Medulla oblongata (tissue), 1 donor: Measurements from ENCODE around the gene CFB.

ENCODE experiments used
- DNase-seq: peaks from one replicate; pipeline ENCODE4 v3.0.0-alpha.2; 2015; ENCODE audit errors: extremely low spot score

Gene CFB

DNA sequence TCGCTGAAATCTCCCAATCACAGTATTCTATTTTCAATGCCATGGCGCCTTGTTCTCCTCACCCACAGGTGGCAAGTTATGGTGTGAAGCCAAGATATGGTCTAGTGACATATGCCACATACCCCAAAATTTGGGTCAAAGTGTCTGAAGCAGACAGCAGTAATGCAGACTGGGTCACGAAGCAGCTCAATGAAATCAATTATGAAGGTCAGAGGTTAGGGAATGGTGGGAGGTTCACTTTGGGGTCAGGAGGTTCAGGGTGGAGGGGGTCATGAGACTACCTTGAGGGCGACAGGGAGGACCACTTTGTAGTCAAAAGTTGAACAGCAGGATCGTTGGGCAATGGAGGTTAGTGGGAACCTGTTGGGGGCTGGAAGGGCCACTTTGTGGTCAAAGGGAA lies 2.4 kb downstream of the CFB start:
- no peak for DNase-seq

DNA sequence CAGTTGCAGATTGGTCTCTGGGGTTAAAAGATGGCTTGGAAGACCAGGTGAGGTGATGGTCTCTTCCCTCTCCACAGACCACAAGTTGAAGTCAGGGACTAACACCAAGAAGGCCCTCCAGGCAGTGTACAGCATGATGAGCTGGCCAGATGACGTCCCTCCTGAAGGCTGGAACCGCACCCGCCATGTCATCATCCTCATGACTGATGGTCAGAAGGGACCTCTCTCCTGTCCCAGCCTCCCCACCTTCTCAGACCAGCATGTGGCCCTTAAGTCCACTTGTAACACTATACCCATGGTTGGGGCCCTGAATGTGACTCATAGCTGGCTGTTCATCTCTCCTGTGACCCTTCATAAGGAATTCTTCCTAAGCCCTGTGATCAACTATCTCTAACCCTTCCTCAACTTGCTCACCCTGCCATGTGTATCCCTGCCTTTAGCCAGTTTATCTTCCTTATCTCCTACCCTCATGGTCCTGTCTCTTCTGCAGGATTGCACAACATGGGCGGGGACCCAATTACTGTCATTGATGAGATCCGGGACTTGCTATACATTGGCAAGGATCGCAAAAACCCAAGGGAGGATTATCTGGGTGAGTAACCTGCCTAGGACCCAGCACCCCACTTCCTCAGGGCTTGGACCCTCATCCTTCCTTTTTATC lies 3.0 kb downstream of the CFB start:
- DNase-seq = no peak

DNA sequence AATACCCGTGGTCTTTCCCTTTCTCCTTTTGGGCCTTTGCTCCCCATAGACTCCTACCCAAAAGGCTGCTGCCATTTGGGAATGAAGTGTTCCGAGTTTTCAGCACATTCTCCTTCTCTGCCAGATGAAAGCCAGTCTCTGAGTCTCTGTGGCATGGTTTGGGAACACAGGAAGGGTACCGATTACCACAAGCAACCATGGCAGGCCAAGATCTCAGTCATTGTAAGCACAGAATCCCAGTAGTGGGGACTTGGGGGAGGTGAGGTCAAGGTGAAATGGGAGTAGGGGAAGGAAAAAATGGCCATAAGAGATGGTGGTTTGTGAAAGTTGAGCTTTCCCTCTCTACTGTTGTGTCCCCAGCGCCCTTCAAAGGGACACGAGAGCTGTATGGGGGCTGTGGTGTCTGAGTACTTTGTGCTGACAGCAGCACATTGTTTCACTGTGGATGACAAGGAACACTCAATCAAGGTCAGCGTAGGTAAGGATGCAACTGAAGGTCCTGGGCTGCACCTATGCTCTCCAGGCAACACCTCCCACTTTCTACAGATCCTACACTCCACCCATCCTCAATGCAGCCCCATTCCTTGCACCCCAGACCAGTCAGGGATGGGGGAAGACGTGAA lies 4.1 kb downstream of the CFB start:
- DNase-seq = no peak

DNA sequence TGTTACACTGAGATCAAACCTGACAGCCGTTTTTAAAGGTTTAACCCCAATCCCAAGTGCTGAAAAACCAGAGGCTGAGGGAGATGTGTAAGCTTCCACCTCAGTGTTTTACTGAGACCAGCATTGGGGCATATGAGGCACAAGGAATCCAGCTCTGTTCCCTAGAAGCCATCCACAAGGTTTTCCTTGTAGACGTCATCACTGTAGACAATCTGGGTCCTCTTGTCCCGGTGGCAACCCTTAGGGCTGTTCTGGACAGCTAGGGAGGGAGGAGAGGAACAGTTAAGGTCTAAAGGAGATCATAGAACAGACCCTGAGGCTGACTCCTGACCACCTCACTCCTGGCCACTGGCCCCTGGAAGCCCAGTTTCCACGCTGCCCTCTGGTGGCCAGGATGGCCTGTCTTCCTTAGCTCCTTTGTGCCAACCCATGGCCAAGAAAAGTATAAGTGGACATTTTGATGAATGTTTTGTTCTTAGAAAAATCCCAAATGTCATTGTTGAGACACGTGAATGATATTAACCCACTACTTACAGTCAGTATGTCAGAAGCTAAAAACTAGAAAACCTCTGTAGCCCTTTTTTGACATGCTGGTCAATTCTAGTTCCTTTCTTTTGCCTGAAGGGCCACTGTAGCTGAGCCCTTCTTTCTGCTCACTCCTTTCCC lies 6.4 kb downstream of the CFB start:
- DNase-seq = peak; percentile 60

DNA sequence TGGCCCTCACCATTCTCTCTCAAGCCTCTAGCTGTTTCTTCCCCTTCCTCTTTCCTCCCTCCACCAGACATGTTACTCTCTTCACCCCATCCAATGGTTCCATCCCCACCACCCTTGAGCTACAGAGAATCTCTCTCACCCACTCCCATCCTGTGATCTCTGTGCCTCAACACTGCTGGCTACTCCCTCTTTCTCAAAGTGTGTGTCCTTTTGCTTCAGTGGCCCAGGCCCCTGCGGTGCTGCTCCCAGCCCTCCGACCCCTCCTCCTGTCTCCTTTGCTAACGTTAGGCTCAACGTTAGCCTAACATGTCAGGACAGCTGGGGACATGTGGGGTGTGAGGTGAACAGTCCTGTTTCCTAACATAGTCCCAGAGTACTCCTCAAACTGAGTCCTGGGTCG lies 7.0 kb downstream of the CFB start:
- no peak for DNase-seq

DNA sequence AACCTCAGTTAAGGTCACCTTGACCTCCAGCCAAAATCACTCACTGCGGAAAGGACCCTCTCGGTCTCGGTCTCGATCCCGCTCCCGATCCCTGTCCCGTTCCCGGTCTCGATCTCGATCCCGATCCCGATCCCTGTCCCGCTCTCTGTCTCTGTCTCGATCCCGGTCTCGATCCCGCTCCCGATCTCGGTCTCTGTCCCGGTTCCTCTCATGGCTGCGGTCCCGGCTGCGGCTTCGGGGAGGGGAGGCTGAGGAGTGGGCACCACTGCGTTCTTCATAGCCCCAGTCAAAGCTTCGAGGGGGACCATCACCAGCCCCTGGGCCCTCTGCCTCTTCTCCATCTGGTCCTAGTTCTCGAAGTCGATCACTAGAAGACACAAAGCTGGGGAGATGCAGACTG lies 8.6 kb downstream of the CFB start:
- DNase-seq = no peak

DNA sequence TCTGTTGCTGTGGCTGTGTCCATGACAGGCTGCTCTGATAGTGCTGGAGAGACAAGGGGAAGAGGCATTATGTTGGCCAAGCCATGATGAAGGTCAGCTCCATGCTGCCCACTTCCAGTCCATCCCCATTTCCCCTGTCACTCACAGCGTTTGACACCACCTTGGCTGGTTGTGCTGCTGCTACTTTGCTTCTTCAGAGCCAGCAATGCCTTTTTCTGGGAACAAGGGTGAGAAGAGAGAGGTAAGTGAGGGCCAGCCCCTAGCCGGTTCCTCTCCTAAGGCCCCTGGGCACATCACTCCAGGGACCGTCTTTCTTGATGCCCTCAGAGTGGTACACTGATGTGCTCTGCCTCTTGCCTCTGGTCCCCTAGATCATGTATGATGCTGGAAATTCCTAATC lies 10.9 kb downstream of the CFB start:
- DNase-seq = no peak

DNA sequence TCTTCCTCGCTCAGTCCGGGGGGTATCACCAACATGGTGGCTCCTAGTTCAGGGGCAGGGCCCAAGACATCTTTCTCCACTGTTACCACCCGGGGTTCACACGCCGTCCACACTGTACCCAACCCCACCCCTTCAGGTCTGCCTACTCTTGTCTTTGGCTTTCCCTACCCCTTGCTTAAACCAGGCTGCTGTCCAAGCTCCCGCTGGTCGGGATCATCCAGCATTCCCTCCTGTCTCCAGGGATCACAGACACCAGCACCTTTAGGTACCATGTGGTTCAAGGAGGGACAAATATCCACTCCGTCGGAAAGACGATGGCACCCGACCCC lies 12.5 kb downstream of the CFB start:
- no peak for DNase-seq

DNA sequence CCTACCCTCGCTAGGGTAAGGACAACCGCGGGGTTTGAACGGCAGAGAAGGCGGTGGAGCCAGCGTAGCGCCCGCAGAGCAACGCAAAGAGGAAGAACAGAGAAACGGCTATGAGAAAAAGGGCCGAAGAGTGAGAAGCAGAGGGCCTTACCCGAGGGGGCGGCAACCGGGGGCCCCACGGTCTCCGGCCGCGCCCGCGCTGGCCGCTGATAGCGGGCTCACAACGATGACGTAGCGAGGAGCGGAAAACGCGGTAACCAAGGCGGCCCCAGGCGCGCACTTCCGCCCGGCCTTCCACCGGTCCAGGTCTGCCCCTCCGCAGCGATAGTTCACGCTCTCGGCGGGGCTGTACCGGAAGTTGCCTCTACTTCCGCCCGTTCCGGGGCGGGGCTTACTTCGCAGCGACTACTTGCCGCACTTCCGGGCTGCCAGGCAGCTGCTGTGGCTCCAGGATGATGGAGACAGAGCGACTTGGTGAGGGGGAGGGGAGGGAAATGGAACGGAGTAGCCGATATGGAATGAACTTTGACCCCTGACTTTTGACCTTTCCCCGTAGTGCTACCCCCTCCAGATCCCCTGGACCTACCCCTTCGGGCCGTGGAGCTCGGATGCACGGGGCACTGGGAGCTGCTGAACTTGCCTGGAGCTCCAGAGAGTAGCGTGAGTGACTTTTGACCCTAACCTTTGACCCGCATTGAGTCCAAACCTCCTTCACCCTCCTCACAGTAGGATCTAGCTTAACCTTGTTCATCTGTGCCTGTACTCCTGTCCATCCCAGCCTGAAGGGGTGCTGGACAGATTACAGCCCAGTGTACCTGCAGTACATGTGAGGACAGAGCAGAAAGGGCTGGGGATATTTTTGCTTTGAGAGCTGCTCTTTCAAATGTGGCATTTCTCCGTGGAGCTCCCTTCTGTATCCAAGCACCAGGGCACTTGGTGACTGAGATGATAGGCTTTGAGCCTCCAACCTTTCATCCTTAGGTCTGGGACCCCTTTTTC lies 13.1 kb downstream of the CFB start, which contains the start of the genes NELFE and SKIC2:
Gene NELFE, minus strand, starts transcription at position 231 of the 999 bp plus-strand sequence. CDS start 525 bp downstream, outside the sequence.
Gene SKIC2, plus strand, starts transcription at position 435 of the 999 bp plus-strand sequence. Its CDS starts 18 bp downstream, at position 453.
- peak; percentile 99 for DNase-seq

DNA sequence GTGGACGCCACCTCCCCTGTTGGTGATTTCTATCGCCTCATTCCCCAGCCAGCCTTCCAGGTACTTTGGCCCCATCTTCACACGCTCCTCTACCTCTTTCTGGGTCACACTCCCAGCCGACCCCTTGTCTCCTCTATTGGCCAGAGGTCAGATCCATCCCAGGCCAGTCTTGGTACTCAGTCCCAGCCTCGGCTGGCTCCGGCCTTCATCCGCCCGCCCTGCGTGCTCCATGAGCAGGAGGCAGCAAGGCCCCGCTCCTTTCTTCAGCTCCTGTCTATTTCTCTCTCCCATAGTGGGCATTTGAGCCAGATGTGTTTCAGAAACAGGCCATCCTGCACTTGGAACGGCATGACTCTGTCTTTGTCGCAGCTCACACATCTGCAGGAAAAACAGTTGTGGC lies 15.7 kb downstream of the CFB start:
- no peak for DNase-seq

DNA sequence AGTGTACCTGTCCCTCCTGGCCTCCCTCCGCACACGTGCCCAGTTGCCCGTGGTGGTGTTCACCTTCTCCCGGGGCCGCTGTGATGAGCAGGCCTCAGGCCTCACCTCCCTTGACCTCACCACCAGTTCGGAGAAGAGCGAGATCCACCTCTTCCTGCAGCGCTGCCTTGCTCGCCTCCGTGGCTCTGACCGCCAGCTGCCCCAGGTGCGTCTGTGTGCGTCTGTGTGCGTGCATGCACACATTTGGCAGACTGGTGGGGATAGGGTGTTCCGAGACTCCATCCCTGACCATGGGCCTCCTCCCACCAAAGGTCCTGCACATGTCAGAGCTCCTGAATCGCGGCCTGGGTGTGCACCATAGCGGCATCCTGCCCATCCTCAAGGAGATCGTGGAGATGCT lies 18.0 kb downstream of the CFB start:
- no peak for DNase-seq

DNA sequence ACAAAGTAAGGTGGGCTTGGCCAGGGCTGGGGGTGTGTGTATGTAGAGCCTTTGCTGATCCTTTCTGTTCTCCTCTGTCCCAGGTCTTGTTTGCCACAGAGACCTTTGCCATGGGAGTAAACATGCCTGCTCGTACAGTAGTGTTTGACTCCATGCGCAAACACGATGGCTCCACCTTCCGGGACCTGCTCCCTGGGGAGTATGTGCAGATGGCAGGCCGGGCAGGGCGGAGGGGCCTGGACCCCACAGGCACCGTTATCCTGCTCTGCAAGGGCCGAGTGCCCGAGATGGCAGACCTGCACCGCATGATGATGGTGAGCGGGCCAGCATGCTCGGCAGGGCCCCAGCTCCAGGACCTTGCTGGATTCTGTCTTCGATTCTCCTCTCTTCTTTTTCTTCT lies 19.8 kb downstream of the CFB start:
- DNase-seq = no peak

DNA sequence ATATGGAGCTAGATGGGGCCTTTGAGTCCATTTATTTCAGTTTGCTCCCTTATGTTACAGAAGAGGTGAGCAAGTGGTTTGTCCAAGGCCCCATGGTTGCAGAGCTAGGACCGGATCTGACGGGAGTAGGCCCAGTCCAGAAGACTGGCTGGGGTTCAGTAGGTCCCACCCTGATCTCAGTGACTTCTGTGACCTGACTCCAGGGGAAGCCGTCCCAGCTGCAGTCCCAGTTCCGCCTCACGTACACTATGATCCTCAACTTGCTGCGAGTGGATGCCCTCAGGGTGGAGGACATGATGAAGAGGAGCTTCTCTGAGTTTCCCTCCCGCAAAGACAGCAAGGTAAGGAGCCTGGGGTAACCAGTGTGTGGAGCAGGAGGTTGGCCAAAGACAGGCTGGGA lies 20.6 kb downstream of the CFB start:
- DNase-seq = no peak

DNA sequence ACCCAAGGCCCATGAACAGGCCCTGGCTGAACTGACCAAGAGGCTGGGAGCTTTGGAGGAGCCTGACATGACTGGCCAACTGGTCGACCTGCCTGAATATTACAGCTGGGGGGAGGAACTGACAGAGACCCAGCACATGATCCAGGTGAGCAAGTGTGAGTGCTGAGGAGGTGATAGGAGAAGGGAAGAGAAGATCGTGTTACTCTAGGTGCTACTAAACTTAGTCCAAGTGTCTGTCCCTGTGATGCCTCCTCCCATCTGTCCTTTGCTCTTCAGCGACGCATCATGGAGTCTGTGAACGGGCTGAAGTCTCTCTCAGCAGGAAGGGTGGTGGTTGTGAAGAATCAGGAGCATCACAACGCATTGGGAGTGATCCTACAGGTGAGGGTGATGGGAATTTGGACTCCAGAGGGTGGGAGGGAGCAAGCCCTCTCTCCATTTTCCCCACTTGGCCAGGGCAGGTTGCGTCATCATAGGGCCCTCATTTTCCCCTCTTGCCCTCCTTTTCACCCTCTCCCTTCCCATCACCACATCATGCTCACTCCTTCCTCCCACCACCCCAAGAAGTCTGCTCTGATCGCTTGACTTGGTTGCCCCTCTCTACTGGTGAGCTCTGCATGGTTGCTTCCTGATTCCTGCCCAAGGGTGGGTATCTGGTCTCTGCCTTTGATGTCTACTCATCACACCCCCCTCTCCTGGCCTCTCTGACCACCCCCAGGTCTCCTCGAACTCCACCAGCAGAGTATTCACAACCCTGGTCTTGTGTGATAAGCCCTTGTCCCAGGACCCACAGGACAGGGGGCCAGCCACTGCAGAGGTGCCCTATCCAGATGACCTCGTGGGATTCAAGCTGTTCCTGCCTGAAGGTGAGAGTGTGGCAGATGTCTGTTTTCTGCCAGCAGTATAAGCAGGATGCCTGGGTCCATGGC lies 21.4 kb downstream of the CFB start:
- DNase-seq = no peak

DNA sequence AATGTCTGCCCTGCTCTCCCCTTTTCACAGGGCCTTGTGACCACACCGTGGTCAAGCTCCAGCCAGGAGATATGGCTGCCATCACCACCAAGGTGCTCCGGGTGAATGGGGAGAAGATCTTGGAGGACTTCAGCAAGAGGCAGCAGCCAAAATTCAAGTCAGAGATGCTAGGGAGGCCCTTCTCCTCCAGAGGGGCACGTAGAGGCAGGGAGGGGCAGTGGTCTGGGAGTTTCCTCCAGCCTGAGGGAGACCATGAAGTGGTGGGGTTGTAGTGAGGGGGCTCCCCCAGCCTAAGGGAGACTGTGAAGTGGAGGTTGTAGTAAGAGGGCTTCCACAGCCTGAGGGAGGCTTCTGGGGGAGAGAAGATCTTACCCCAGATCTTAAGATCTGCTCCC lies 22.0 kb downstream of the CFB start:
- DNase-seq = no peak

DNA sequence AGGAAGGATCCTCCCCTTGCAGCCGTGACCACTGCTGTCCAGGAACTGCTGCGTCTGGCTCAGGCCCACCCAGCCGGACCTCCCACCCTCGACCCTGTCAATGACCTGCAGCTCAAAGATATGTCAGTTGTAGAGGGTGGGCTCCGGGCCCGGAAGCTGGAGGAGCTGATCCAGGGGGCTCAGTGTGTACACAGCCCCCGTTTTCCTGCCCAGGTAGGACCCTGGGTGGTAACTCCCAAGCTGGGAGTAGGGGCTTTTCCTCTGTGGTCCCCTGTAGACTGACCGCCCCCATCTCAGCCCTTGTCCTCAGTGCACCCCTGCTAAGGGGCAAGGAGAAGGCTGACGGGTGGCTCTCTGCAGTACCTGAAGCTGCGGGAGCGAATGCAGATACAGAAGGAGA lies 22.4 kb downstream of the CFB start:
- DNase-seq = no peak

DNA sequence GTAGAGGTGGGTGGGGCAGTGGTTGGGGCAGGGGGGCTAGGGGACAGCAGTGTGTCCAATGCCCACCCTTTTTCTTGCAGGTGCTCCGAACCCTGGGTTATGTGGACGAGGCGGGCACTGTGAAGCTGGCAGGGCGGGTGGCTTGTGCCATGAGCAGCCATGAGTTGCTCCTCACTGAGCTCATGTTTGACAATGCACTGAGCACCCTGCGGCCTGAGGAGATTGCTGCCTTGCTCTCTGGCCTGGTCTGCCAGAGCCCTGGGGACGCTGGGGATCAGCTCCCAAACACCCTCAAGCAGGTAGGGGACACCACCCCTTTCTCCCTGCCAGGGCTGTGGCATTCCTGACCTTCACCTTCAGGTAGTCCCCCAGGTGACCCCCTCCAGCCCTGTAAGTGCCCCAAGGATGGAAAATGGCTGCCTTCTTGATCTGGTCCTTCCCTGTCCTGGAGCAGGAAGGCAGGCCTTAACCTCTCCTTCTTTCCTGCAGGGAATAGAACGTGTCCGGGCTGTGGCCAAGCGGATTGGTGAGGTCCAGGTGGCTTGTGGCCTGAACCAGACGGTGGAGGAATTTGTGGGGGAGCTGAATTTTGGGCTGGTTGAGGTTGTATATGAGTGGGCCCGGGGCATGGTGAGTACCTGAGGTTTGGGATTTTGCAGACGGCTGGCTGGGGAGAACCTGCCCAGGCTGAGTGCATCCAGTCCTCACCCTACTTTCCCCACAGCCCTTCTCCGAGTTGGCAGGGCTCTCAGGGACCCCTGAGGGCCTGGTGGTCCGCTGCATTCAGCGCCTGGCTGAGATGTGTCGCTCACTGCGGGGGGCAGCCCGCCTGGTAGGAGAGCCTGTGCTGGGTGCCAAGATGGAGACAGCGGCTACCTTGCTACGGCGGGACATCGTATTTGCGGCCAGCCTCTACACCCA lies 23.2 kb downstream of the CFB start:
- no peak for DNase-seq

DNA sequence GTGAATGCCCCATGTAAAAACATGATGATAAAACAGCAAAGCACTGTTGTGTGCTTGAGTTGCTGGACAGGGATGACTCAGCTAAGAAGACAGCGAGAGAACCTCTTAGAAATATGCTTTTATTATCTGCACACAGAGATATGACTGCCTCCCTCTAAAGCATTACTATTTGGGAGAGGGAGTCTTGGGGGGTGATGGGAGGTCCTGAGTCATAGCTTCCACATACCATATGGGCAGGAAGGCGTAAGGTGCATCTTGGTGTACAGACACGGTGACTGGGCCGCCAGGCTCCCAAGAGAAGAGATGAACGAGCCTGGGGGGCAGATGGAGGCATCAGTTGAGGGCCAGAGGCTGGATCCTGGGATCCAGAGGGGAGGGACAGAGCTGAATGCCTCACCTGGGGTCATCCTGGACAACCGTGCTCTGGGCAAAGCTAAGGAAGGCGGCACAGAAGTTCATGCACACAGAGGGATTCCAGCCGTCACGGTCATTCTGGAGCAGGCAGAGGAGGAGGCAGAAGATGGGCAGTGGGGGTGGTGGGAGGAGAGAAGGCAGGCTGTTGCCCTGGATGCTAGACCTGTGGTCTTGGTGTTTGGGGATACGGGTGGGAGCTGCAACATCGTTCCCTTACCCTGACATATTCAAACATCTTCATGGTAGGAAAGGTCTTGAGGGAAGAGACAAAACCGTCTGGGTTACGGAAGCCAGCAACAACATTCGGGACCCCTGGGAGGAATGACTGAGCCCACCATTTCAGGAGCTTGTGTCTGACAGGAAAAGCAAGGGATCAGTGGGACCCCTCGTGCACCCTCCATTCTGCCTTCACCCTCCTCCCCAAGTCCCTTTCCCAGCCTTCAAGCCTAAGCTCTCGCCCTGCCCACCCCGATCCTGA lies 24.1 kb downstream of the CFB start:
- DNase-seq = no peak
